ENCODE measurements around the gene FAM25G.
"Not testable (repeated sequence)": the region's sequence is repeated elsewhere in the genome, so short reads cannot be mapped to it uniquely, and the experiment has no call there.

DNA sequence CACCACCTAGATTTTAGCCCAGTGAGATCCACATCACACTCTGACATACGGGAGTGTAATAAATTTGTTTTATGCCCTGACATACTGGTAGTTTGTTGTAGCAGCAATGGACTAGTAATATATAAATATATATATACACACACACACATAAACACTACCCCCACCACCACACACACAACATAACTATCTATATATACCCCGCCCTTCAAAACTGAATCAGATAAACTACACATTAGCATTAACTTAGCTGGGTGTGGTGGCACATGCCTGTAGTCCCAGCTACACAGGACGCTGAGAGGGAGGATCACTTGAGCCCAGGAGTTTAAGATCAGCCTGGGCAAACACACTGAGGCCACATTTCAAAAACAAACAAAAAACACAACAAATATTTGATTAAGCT lies 44.9 kb upstream of the FAM25G start:
- TF ChIP-seq, protein P1, sequence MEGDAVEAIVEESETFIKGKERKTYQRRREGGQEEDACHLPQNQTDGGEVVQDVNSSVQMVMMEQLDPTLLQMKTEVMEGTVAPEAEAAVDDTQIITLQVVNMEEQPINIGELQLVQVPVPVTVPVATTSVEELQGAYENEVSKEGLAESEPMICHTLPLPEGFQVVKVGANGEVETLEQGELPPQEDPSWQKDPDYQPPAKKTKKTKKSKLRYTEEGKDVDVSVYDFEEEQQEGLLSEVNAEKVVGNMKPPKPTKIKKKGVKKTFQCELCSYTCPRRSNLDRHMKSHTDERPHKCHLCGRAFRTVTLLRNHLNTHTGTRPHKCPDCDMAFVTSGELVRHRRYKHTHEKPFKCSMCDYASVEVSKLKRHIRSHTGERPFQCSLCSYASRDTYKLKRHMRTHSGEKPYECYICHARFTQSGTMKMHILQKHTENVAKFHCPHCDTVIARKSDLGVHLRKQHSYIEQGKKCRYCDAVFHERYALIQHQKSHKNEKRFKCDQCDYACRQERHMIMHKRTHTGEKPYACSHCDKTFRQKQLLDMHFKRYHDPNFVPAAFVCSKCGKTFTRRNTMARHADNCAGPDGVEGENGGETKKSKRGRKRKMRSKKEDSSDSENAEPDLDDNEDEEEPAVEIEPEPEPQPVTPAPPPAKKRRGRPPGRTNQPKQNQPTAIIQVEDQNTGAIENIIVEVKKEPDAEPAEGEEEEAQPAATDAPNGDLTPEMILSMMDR (IDR thresholded peaks at IDR 0.05; ENCODE audit: low read length), result not testable (repeated sequence)
- TF ChIP-seq EZH2 (optimal IDR thresholded peaks at IDR 0.05; ENCODE audit: low read depth, low read length); EZH2phosphoT487 (IDR thresholded peaks at IDR 0.05; ENCODE audit: low read length): not testable (repeated sequence)
